ENCODE results near the gene GMDS. TPM values are rescaled to one million over a fixed set of nuclear protein-coding genes. Genes with fewer than 3 reads are reported as not detected.

GMDS gene
- total and polyA plus RNA-seq, 2 of the 8 experiments (the other 6 are each of a cell fraction or from before 2014, with no cell fraction given), result 16.8 to 50.0 TPM

DNA sequence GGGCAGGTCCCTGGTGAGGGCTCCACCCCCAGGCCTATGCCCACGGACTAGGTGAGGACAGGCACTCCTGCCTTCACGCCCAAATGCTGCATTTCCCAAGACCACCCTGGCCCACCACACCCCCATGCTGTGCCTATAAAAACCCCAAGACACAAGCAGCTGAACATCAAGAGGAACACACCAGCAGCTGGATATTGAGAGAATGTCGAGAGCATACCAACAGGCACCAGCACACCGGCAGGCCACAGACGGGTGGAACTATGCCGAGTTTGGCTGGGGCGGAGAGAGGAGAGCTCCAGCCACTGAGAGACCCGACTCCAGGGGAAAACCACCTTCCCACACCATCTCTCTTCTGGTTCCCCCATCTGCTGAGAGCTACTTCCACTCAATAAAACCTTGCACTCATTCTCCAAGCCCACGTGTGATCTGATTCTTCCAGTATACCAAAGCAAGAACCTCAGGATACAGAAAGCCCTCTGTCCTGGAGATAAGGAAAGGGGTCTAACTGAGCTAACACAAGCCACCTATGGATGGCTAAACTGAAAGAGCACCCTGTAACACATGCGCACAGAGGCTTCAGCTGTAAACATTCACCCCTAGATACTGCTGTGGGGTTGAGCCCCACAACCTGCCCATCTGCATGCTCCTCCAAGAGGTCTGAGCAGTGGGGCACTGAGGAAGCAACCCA is 319.5 kb downstream of the GMDS start (continued):
- TF ChIP-seq KDM1A (IDR thresholded peaks at IDR 0.05; ENCODE audit: borderline replicate concordance, low read length), result no peak
